Diencephalon (tissue), 1 donor: ENCODE data around the gene INPP5D. TPM values are rescaled to one million over a fixed set of nuclear protein-coding genes. Genes with fewer than 3 reads are reported as not detected.

Source experiments
- small RNA-seq: library from RNA; depleted of rRNA; stranded (forward); fragments of <200 nt; gene quantifications from one replicate; pipeline ENCODE3, GENCODE V24; 2014
- total RNA-seq: library from RNA; depleted of rRNA; stranded (reverse); fragments of >200 nt; gene quantifications from one replicate; pipeline ENCODE4 v1.2.3, GENCODE V29; 2014

INPP5D gene
- total RNA-seq, result 6.5 TPM

DNA sequence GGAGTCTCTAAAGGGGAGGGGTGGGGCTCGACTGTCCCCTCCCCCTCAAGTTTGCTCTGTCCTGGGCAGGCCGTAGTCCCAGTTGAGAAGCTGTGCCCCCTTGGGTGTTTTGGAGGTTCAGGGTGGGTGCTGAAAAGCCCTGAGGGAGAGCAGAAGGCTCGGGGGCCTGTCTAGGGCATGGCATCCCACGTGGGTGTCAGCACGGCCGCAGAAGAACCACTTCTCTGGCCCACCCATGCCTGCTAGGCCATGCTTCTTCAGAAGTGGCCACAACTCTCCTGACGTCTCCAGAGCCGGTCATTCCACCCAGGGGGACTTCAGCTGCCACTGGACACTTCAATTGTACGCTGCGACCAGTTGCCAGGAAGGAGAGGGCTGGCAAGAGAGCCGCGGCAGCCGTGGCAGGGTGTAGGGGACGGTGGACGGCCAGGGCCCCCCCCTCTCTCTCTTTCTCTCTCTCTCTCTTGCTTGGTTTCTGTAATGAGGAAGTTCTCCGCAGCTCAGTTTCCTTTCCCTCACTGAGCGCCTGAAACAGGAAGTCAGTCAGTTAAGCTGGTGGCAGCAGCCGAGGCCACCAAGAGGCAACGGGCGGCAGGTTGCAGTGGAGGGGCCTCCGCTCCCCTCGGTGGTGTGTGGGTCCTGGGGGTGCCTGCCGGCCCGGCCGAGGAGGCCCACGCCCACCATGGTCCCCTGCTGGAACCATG is at the start of gene INPP5D:
TSS of gene INPP5D (plus strand) at position 546 of the 704 bp plus-strand sequence. CDS start at position 683, 137 bp downstream.

DNA sequence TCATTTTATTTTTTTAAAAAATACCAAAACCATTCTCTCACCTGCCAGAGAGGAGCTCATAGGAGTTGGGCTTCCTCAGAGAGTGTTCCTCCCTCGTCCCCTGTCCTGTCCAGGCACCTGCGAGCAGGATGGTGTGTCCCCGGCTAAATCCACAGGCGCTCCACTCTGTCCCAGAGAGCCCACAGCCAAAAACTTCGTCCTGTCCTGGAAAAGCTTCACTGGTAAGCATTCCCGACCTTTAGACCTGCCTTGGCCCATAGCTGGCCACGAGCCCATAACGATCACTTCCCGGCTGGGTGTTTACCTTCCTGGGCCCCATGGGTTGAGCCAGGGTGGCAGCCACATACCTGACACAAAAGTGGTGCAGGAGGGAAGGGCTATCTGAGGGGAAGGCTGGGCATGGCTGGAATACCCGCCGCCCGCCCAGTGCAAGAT is 47.1 kb upstream of the INPP5D start, which contains the start of gene NGEF:
TSS of gene NGEF (minus strand) at position 230 of the 435 bp plus-strand sequence. CDS start 38,366 bp downstream, outside the sequence.

DNA sequence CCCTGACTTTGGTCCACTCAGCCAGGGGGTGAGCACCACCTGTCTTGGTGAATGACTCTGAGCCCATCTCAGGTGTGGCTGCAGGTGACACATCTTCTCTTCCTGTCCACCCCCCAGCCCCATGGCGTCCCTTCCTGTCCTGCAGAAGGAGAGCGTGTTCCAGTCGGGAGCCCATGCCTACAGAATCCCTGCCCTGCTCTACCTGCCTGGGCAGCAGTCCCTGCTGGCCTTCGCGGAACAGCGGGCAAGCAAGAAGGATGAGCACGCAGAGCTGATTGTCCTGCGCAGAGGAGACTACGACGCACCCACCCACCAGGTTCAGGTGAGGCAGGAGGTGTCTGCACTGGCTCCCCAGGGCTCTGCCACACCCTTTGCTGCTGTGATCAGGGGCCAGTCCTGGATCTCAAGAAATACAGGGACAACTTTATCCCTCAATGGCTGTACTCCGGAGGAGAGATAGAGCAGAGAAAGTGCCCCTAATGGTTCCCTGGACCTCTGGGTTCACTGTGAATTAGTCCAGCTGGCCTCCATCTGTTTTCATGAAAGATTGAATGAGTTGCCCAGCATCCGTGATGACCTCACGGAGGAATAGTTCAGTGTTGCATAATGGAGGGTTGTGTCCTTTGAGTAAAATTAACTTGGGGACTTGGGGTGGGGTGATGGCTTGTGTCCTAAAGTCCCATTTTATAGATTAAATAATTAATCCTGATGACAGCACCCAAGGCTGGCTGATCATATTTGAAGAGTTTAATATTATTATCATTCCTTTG is 27.4 kb upstream of the INPP5D start, which contains the start of gene NEU2:
TSS of gene NEU2 (plus strand) at position 122 of the 770 bp plus-strand sequence. CDS start at position 122, 0 bp downstream.

DNA sequence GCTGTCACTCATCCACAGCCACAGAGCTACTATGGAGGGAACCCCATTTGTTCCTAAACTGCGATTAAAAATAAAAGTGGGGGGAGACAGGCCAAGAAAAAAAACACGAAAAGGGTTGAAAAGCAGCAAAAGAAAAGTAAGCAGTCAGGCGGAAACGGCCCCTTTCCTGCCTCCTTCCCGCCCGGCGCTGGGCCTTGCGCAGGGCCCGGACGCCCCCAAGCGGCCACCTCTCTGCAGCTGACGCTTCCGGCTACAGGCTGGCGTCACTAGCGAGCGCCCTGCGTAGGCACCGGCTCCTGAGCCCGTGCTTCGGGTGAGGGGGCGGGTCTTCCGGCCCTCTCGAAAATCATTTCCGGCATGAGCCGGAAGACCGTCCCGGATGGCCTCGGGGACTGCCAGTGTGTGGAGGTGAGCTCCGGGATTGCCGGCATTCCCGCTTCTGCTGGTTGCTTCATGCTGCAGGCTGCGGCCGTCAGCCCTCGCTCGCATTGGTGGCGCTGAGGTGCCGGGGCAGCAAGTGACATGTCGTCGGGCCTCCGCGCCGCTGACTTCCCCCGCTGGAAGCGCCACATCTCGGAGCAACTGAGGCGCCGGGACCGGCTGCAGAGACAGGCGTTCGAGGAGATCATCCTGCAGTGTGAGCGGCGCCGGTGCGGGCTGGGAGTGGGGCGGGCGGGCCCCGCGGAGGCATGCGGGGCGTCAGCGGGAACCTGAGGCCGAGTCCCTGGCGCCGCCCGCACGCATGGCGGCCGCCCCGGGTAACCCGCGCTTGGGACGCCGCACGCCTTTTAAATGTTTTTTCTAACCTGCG is 191.4 kb downstream of the INPP5D start, which contains the start of gene ATG16L1:
TSS of gene ATG16L1 (plus strand) at position 368 of the 811 bp plus-strand sequence. CDS start at position 523, 155 bp downstream.

Small RNA genes lying within 50 kb of the gene (small RNA-seq; reads per million reads assigned to genes)
- gene RN7SL32P, result not detected

Other genes starting within 250 kb of the INPP5D start
- 4.6 TPM for gene SNORC, start 190.1 kb upstream of the INPP5D start, total RNA-seq
- 65.0 TPM for gene NGEF, start 47.1 kb upstream of the INPP5D start, total RNA-seq
- not detected for gene NEU2, start 27.7 kb upstream of the INPP5D start, total RNA-seq
- gene ATG16L1, start 191.3 kb downstream of the INPP5D start, total RNA-seq, result 41.1 TPM
- gene SAG, start 247.5 kb downstream of the INPP5D start, total RNA-seq, result 1.4 TPM